Transverse colon (tissue), 4 donors: ENCODE data around the gene SAPCD2. TPM values are rescaled to one million over a fixed set of nuclear protein-coding genes. Genes with fewer than 3 reads are reported as not detected.

Experiments
- DNase-seq: peaks from one replicate; pipeline ENCODE4 v3.0.0-alpha.2; 2019
- H3K27ac ChIP-seq, 4 donors: fragments of 200-600 bp; sonication (generic); 2 replicates each; pipeline ENCODE4 v1.5.1; 2016 to 2018; ENCODE audit warnings: inconsistent platforms in 4 of 4
- H3K27me3 ChIP-seq: fragments of 200-600 bp; sonication (generic); 2 replicates; pipeline ENCODE4 v1.5.1; 2017; ENCODE audit warnings: inconsistent platforms
- H3K36me3 ChIP-seq, 4 donors: fragments of 200-600 bp; sonication (generic); 2 replicates each; pipeline ENCODE4 v1.5.1; 2017 to 2019; ENCODE audit warnings: inconsistent platforms in 4 of 4
- H3K4me1 ChIP-seq, 4 donors: fragments of 200-600 bp; sonication (generic); 2 replicates each; pipeline ENCODE4 v1.5.1; 2017 to 2020; ENCODE audit warnings: inconsistent platforms in 4 of 4
- H3K4me3 ChIP-seq, 4 donors: fragments of 200-600 bp; sonication (generic); 1 replicate in 1 of 4; 2 replicates in 3 of 4; pipeline versions ENCODE4 v1.5.1 to v1.6.1; 2017 to 2019; ENCODE audit warnings: inconsistent platforms in 4 of 4
- H3K9me3 ChIP-seq, 2 donors: fragments of 200-600 bp; sonication (generic); 2 replicates each; pipeline ENCODE4 v1.5.1; 2017 to 2019; ENCODE audit warnings: inconsistent platforms in 2 of 2
- CTCF ChIP-seq, 5 experiments: fragments of 200-600 bp in 3 of 5; fragments of 450-650 bp in 2 of 5; sonication (generic) in 3 of 5; IDR thresholded peaks; 1 replicate in 2 of 5; 2 replicates in 3 of 5; pipeline ENCODE4 v1.5.1; 2016 to 2017; ENCODE audit warnings: antibody characterized with exemption in 5 of 5, inconsistent platforms in 3 of 5, mild to moderate bottlenecking in 2 of 5, moderate library complexity in 1 of 5
- EP300 ChIP-seq: sonication (generic); formaldehyde crosslinking; IDR thresholded peaks from one replicate; pipeline ENCODE4 v1.6.1; 2017; ENCODE audit warnings: antibody characterized with exemption, low read depth
- POLR2A ChIP-seq: fragments of 450-650 bp; IDR thresholded peaks from one replicate; pipeline ENCODE4 v1.6.1; 2016; ENCODE audit warnings: antibody characterized with exemption, mild to moderate bottlenecking, moderate library complexity
- POLR2AphosphoS5 ChIP-seq, 3 donors: sonication (generic); formaldehyde crosslinking; IDR thresholded peaks; one replicate each; pipeline ENCODE4 v1.6.1; 2016; ENCODE audit warnings: antibody characterized with exemption in 3 of 3
- WGBS, 2 donors: methylation state at CpG; one replicate each; pipeline ENCODE4 v1.1.5; 2018; ENCODE audit warnings: low coverage in 1 of 2; 5-methylcytosine and 5-hydroxymethylcytosine counted together
- in situ Hi-C, 4 donors: fragments of 200-750 bp; cut with MboI; loops; one replicate each; pipeline versions ENCODE4 v1.15.0 to v1.15.1; 2017; ENCODE audit warnings: low sequenced_read_pairs in 3 of 4, low pct_ligation_motif_present in 1 of 4, low pct_unique_long_range_greater_than_20kb in 1 of 4
- intact Hi-C: fragments of 100-400 bp; cut with DNase I; formaldehyde crosslinking; loops from one replicate; pipeline ENCODE4 v1.15.1; 2023; ENCODE audit warnings: low total_unique reads
- total RNA-seq, 4 donors: library from RNA; depleted of rRNA; stranded (reverse); fragments of >200 nt; gene quantifications; one replicate each; pipeline ENCODE4 v1.1.0, GENCODE V29; 2016

SAPCD2 gene
- total RNA-seq, 4 donors from 2014 or later = 0.37 to 37.2 (median 3.3) TPM

GRCh38 chr9:137023583-137023991 is 46.8 kb downstream of the SAPCD2 start:
- H3K4me1 ChIP-seq = peaks cover 8 to 44% (median 37%) of the 10 kb centered on the region in 4 donors
- H3K4me3 ChIP-seq = no peak overlapping the region
- no peaks in the 10 kb centered on the region for H3K36me3 ChIP-seq
- intact Hi-C loops (no loop called here), in situ Hi-C loops (no loop called here)
- WGBS, 2 donors = 87% methylated on average over 15 of the region's 15 CpGs; no CpG with 5 or more reads in 1 of the 2 donors
- TF ChIP-seq POLR2A (no peak), POLR2AphosphoS5 (IDR thresholded peaks at IDR 0.05) (no peak), CTCF (IDR thresholded peaks at IDR 0.05) (no peak), EP300 (no peak)
- H3K27ac ChIP-seq = no peak overlapping the region
- H3K27me3 ChIP-seq = no peaks in the 10 kb centered on the region
- H3K9me3 ChIP-seq = no peaks in the 10 kb centered on the region
- no peak for DNase-seq

GRCh38 chr9:137023157-137023556 is 47.2 kb downstream of the SAPCD2 start:
- no peaks in the 10 kb centered on the region for H3K9me3 ChIP-seq
- H3K36me3 ChIP-seq = no peaks in the 10 kb centered on the region
- peaks cover 8 to 41% (median 34%) of the 10 kb centered on the region in 4 donors for H3K4me1 ChIP-seq
- no peaks in the 10 kb centered on the region for H3K27me3 ChIP-seq
- in situ Hi-C loops = no loop called here
- intact Hi-C loops = no loop called here
- H3K27ac ChIP-seq = peak overlapping the region in 2 of 4 donors; percentile 70
- TF ChIP-seq EP300 = no peak
- TF ChIP-seq POLR2A = no peak
- TF ChIP-seq CTCF (IDR thresholded peaks at IDR 0.05) = no peak
- no peak for TF ChIP-seq POLR2AphosphoS5 (IDR thresholded peaks at IDR 0.05)
- DNase-seq = no peak
- H3K4me3 ChIP-seq = no peak overlapping the region
- 66 to 67% methylated on average over 4 to 7 of the region's 7 CpGs for WGBS, 2 donors

- no peak for TF ChIP-seq POLR2AphosphoS5 (IDR thresholded peaks at IDR 0.05)
- TF ChIP-seq EP300 = no peak
- in situ Hi-C loops = no loop called here
- intact Hi-C loops = no loop called here
- Histone ChIP-seq H3K27me3 (no peaks in the 10 kb centered on the region), H3K4me3 (no peak overlapping the region), H3K4me1 (peaks cover 8 to 40% (median 33%) of the 10 kb centered on the region in 4 donors), H3K9me3 (no peaks in the 10 kb centered on the region), H3K27ac (peak overlapping the region; percentile 67 to 82 (median 70)), H3K36me3 (no peaks in the 10 kb centered on the region)
- no peak for DNase-seq
- 87% methylated on average over 10 of the region's 23 CpGs; no CpG with 5 or more reads in 1 of the 2 donors for WGBS, 2 donors
Observed at GRCh38 chr9:137022662-137023008, 47.7 kb downstream of the SAPCD2 start.

- no peaks in the 10 kb centered on the region for H3K9me3 ChIP-seq
- H3K36me3 ChIP-seq = no peaks in the 10 kb centered on the region
- no peak overlapping the region for H3K4me3 ChIP-seq
- WGBS, 2 donors = 23% methylated on average over 30 of the region's 30 CpGs; no CpG with 5 or more reads in 1 of the 2 donors
- peaks cover 3 to 35% (median 28%) of the 10 kb centered on the region in 4 donors for H3K4me1 ChIP-seq
- in situ Hi-C loops (no loop called here), intact Hi-C loops (no loop called here)
- H3K27ac ChIP-seq = peak overlapping the region; percentile 67 to 82 (median 70)
- TF ChIP-seq EP300 = no peak
- no peak for TF ChIP-seq CTCF (IDR thresholded peaks at IDR 0.05)
- TF ChIP-seq POLR2A = peak; percentile 65
- TF ChIP-seq POLR2AphosphoS5 (IDR thresholded peaks at IDR 0.05) = peak; percentile 68 to 81 (median 74)
- DNase-seq = peak; percentile 97
- no peaks in the 10 kb centered on the region for H3K27me3 ChIP-seq
Observed at GRCh38 chr9:137021979-137022661, 48.2 kb downstream of the SAPCD2 start.
